SK-N-SH (cell line): ENCODE results near the gene KIF6. TPM values are rescaled to one million over a fixed set of nuclear protein-coding genes. Genes with fewer than 3 reads are reported as not detected.

Source experiments
- CTCF ChIA-PET: fragments of 300-600, 350-600 bp; formaldehyde crosslinking; extraction: SDS; loops from one replicate; lab custom pipeline; 2021; lab: Yijun Ruan, JAX
- POLR2A ChIA-PET: fragments of 350-600 bp; sonication (Branson Sonifier 250); formaldehyde crosslinking; extraction: SDS; loops from one replicate; lab custom pipeline; 2020; ENCODE audit warnings: antibody characterized with exemption, inconsistent platforms; lab: Yijun Ruan, JAX
- DNase-seq: peaks from one replicate; pipeline ENCODE4 v3.0.0; 2012
- H2AFZ ChIP-seq: fragments of 200-600 bp; sonication (generic); 2 replicates; pipeline ENCODE4 v1.8.1; 2016; ENCODE audit warnings: antibody characterized with exemption, mild to moderate bottlenecking, low read depth
- H3F3A ChIP-seq: fragments of 200-600 bp; sonication (generic); replicated peaks from 2 replicates; pipeline ENCODE3; 2016; ENCODE audit warnings: antibody characterized with exemption, mild to moderate bottlenecking; ENCODE audit not compliant: insufficient read depth
- H3K27ac ChIP-seq, 2 experiments: fragments of 200-500 bp in 1 of 2; fragments of 200-600 bp in 1 of 2; sonication (Bioruptor generic) in 1 of 2; sonication (generic), shearing (Covaris generic) in 1 of 2; 2 replicates each; pipeline versions ENCODE4 v1.5.1 to v1.6.1; 2014 to 2016; ENCODE audit warnings: low read depth in 2 of 2, inconsistent platforms in 1 of 2, low read length in 1 of 2, mild to moderate bottlenecking in 1 of 2, mixed read lengths in 1 of 2
- H3K27me3 ChIP-seq: fragments of 200-600 bp; sonication (generic), shearing (Covaris generic); 2 replicates; pipeline ENCODE4 v1.6.1; 2016; ENCODE audit warnings: mixed run types; ENCODE audit not compliant: insufficient read depth
- H3K36me3 ChIP-seq, 2 experiments: fragments of 200-500 bp in 1 of 2; fragments of 200-600 bp in 1 of 2; sonication (Bioruptor generic) in 1 of 2; sonication (generic) in 1 of 2; replicated peaks in 1 of 2; 2 replicates each; pipeline versions ENCODE3 to v1.5.1; 2014 to 2016; ENCODE audit warnings: low read length in 1 of 2, mild to moderate bottlenecking in 1 of 2; ENCODE audit not compliant: insufficient read depth in 2 of 2, control insufficient read depth in 1 of 2
- H3K4me1 ChIP-seq, 2 experiments: fragments of 200-500 bp in 1 of 2; fragments of 200-600 bp in 1 of 2; sonication (Bioruptor generic) in 1 of 2; sonication (generic), shearing (Covaris generic) in 1 of 2; 2 replicates each; pipeline versions ENCODE4 v1.5.1 to v1.6.1; 2014 to 2016; ENCODE audit warnings: low read depth in 1 of 2, low read length in 1 of 2, mixed run types in 1 of 2; ENCODE audit not compliant: insufficient read depth in 2 of 2, control insufficient read depth in 1 of 2
- H3K4me2 ChIP-seq: fragments of 200-600 bp; sonication (generic), shearing (Covaris generic); 2 replicates; pipeline ENCODE4 v1.6.1; 2017; ENCODE audit warnings: mixed run types
- H3K4me3 ChIP-seq, 2 experiments: fragments of 200-500 bp in 1 of 2; fragments of 200-600 bp in 1 of 2; sonication (Bioruptor generic) in 1 of 2; sonication (generic), shearing (Covaris generic) in 1 of 2; 2 replicates each; pipeline versions ENCODE4 v1.5.1 to v1.8.1; 2014 to 2016; ENCODE audit warnings: low read depth in 2 of 2, inconsistent platforms in 1 of 2, low read length in 1 of 2, mild to moderate bottlenecking in 1 of 2, mixed read lengths in 1 of 2, moderate library complexity in 1 of 2
- H3K79me2 ChIP-seq: fragments of 200-600 bp; sonication (generic); 2 replicates; pipeline ENCODE4 v1.8.1; 2017; ENCODE audit warnings: mild to moderate bottlenecking; ENCODE audit not compliant: insufficient read depth
- H3K9ac ChIP-seq: fragments of 200-600 bp; sonication (generic); 2 replicates; pipeline ENCODE4 v1.6.1; 2017; ENCODE audit warnings: mixed run types
- H3K9me2 ChIP-seq: fragments of 200-600 bp; sonication (generic); 2 replicates; pipeline ENCODE4 v1.6.1; 2017; ENCODE audit warnings: mixed run types
- H3K9me3 ChIP-seq: fragments of 200-600 bp; sonication (generic); 2 replicates; pipeline ENCODE4 v1.6.1; 2017; ENCODE audit warnings: mixed run types, mild to moderate bottlenecking, moderate library complexity
- H4K20me1 ChIP-seq: fragments of 200-600 bp; sonication (generic); 2 replicates; pipeline ENCODE4 v1.6.1; 2017; ENCODE audit warnings: mild to moderate bottlenecking, mixed run types; ENCODE audit not compliant: insufficient read depth
- ELF1 ChIP-seq: IDR thresholded peaks from 2 replicates; pipeline ENCODE4 v1.4.0; 2012
- EZH2phosphoT487 ChIP-seq: fragments of 200-600 bp; sonication (generic); IDR thresholded peaks from 2 replicates; pipeline ENCODE4 v1.6.1; 2017; ENCODE audit warnings: low read depth, mixed run types, mild to moderate bottlenecking, antibody characterized with exemption, moderate library complexity, borderline replicate concordance
- FOXJ3 ChIP-seq: sonication (generic); formaldehyde crosslinking; IDR thresholded peaks from 2 replicates; pipeline ENCODE4 v1.5.1; 2020; ENCODE audit warnings: mild to moderate bottlenecking, missing genetic modification reagents
- GABPA ChIP-seq: IDR thresholded peaks from 2 replicates; pipeline ENCODE4 v1.4.0; 2012; ENCODE audit warnings: low read depth, mild to moderate bottlenecking
- GATA2 ChIP-seq: sonication (generic); formaldehyde crosslinking; IDR thresholded peaks from 2 replicates; pipeline ENCODE4 v1.5.0; 2020; ENCODE audit warnings: mild to moderate bottlenecking, missing genetic modification reagents
- JUND ChIP-seq: IDR thresholded peaks from 2 replicates; pipeline ENCODE4 v1.4.0; 2012
- MEF2A ChIP-seq: IDR thresholded peaks from 2 replicates; pipeline ENCODE4 v1.4.0; 2012; ENCODE audit warnings: low read depth, borderline replicate concordance
- MXI1 ChIP-seq: IDR thresholded peaks from 2 replicates; pipeline ENCODE4 v1.6.1; 2012; ENCODE audit warnings: mild to moderate bottlenecking, low read depth, low read length, improper control_type of control experiment
- NFIC ChIP-seq: IDR thresholded peaks from 2 replicates; pipeline ENCODE4 v1.4.0; 2012; ENCODE audit warnings: borderline replicate concordance
- NRF1 ChIP-seq: IDR thresholded peaks from 2 replicates; pipeline ENCODE4 v1.6.1; 2012; ENCODE audit warnings: low read depth, mild to moderate bottlenecking, low read length
- RCOR1 ChIP-seq: fragments of 150-350 bp; IDR thresholded peaks from 2 replicates; pipeline ENCODE4 v1.6.1; 2017; ENCODE audit warnings: antibody characterized with exemption, low read length
- RFX5 ChIP-seq: IDR thresholded peaks from 2 replicates; pipeline ENCODE4 v1.6.1; 2012; ENCODE audit warnings: mild to moderate bottlenecking, improper control_type of control experiment, low read length
- TAF1 ChIP-seq: IDR thresholded peaks from 2 replicates; pipeline ENCODE4 v1.6.1; 2012; ENCODE audit warnings: low read depth, mild to moderate bottlenecking, low read length, moderate library complexity, borderline replicate concordance
- TEAD4 ChIP-seq: IDR thresholded peaks from 2 replicates; pipeline ENCODE4 v1.4.0; 2012; ENCODE audit warnings: mild to moderate bottlenecking, borderline replicate concordance; ENCODE audit not compliant: insufficient read depth
- WGBS: methylation state at CpG from one replicate; pipeline ENCODE4 v1.1.6; 2017; ENCODE audit warnings: low lambda C conversion rate; 5-methylcytosine and 5-hydroxymethylcytosine counted together
- polyA plus RNA-seq, 3 experiments: library from polyadenylated mRNA; depleted of rRNA; stranded (reverse); fragments of >200 nt; gene quantifications; 2 replicates each; pipeline ENCODE4 v1.2.3, GENCODE V29; 2012
- TF ChIP-seq, protein P1 (sequence below): fragments of 200-600 bp; sonication (generic); IDR thresholded peaks from 2 replicates; pipeline ENCODE4 v1.6.1; 2017; ENCODE audit warnings: antibody characterized with exemption, mild to moderate bottlenecking, moderate library complexity
- TF ChIP-seq, protein P2 (sequence below): IDR thresholded peaks from 2 replicates; pipeline ENCODE4 v1.4.0; 2012; ENCODE audit warnings: low read depth, borderline replicate concordance
- TF ChIP-seq, protein P3 (sequence below): IDR thresholded peaks from 2 replicates; pipeline ENCODE4 v1.4.0; 2012; ENCODE audit warnings: low read depth
- TF ChIP-seq, protein P4 (sequence below): IDR thresholded peaks from 2 replicates; pipeline ENCODE4 v1.6.1; 2012; ENCODE audit warnings: mild to moderate bottlenecking, low read depth, low read length, moderate library complexity
- TF ChIP-seq, protein P5 (sequence below): IDR thresholded peaks from 2 replicates; pipeline ENCODE4 v1.4.0; 2012; ENCODE audit warnings: low read depth, borderline replicate concordance
- TF ChIP-seq, protein P6 (sequence below): fragments of 150-350 bp; IDR thresholded peaks from 2 replicates; pipeline ENCODE4 v1.6.1; 2017; ENCODE audit warnings: antibody characterized with exemption, low read length, low read depth, borderline replicate concordance

The KIF6 gene
- polyA plus RNA-seq, 1 of the 3 experiments (the other 2 are of a cell fraction), result 0.13 TPM

DNA sequence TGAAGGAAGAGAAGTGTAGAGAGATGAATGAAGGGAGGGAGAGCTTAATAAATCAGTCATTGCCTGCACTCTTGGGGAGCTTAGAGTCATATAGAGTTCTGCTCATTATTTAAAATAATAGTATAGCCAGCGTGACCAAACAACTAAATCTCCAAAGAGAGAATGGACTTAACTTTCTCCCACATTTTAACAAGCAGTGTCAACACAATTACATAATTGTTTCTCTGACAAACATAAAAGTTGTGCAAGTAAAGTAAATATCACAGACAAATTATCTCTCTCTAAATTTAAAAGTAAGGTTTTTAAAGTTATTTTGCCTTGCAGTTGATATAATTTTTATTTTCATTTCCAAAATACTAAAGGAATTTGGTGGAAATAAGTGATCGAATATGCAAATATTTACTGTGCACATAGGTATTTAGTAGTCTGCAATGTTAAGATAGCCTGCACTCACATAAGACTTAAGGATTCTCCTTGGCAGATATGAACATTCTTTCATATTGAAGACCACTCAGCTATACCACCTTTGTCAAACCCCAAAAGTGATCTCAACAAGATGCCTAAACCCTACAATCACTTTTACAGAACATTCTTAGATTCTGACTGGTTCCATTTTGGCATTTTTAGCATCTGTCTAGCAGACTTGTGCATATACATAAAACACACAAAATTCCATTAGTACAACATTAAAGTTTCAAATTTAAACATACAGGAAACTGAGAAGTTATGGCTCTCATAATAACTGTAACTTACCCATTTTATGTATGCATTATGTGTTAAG lies 67.7 kb downstream of the KIF6 start:
- POLR2A ChIA-PET, result no interaction called here
- Histone ChIP-seq H4K20me1 (no peaks in the 10 kb centered on the region), H3K9ac (no peak overlapping the region)

More for the DNA sequence above, 67.7 kb downstream of the KIF6 start:
- no peaks in the 10 kb centered on the region for H3K4me1 ChIP-seq
- H3K79me2 ChIP-seq, result no peaks in the 10 kb centered on the region
- H3K9me3 ChIP-seq, result no peaks in the 10 kb centered on the region
- no peaks in the 10 kb centered on the region for H3K9me2 ChIP-seq
- H3F3A ChIP-seq, result no peaks in the 10 kb centered on the region
- no peak overlapping the region for H3K4me3 ChIP-seq
- 51% methylated on average over 2 of the region's 2 CpGs for WGBS
- CTCF ChIA-PET, result interaction anchor here (0.6 to 1.0 kb wide), 3 partner anchors 14 to 656 kb away, joined by 3 read pairs; no protein-coding TSS in a partner anchor
- H3K4me2 ChIP-seq, result no peak overlapping the region
- no peaks in the 10 kb centered on the region for H3K27me3 ChIP-seq
- no peak overlapping the region for H2AFZ ChIP-seq
- TF ChIP-seq FOXJ3 (CRISPR knock-in tag) (no peak), RCOR1 (no peak), GABPA (no peak), MXI1 (no peak), ELF1 (no peak), NRF1 (no peak), TAF1 (no peak), TEAD4 (no peak), NFIC (no peak), RFX5 (no peak), GATA2 (no peak), EZH2phosphoT487 (no peak), MEF2A (no peak), JUND (no peak)
- TF ChIP-seq, protein P1, sequence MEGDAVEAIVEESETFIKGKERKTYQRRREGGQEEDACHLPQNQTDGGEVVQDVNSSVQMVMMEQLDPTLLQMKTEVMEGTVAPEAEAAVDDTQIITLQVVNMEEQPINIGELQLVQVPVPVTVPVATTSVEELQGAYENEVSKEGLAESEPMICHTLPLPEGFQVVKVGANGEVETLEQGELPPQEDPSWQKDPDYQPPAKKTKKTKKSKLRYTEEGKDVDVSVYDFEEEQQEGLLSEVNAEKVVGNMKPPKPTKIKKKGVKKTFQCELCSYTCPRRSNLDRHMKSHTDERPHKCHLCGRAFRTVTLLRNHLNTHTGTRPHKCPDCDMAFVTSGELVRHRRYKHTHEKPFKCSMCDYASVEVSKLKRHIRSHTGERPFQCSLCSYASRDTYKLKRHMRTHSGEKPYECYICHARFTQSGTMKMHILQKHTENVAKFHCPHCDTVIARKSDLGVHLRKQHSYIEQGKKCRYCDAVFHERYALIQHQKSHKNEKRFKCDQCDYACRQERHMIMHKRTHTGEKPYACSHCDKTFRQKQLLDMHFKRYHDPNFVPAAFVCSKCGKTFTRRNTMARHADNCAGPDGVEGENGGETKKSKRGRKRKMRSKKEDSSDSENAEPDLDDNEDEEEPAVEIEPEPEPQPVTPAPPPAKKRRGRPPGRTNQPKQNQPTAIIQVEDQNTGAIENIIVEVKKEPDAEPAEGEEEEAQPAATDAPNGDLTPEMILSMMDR, result no peak
- TF ChIP-seq, protein P2, sequence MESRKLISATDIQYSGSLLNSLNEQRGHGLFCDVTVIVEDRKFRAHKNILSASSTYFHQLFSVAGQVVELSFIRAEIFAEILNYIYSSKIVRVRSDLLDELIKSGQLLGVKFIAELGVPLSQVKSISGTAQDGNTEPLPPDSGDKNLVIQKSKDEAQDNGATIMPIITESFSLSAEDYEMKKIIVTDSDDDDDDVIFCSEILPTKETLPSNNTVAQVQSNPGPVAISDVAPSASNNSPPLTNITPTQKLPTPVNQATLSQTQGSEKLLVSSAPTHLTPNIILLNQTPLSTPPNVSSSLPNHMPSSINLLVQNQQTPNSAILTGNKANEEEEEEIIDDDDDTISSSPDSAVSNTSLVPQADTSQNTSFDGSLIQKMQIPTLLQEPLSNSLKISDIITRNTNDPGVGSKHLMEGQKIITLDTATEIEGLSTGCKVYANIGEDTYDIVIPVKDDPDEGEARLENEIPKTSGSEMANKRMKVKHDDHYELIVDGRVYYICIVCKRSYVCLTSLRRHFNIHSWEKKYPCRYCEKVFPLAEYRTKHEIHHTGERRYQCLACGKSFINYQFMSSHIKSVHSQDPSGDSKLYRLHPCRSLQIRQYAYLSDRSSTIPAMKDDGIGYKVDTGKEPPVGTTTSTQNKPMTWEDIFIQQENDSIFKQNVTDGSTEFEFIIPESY, result no peak
- TF ChIP-seq, protein P3, sequence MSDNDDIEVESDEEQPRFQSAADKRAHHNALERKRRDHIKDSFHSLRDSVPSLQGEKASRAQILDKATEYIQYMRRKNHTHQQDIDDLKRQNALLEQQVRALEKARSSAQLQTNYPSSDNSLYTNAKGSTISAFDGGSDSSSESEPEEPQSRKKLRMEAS, result no peak
- TF ChIP-seq, protein P4, sequence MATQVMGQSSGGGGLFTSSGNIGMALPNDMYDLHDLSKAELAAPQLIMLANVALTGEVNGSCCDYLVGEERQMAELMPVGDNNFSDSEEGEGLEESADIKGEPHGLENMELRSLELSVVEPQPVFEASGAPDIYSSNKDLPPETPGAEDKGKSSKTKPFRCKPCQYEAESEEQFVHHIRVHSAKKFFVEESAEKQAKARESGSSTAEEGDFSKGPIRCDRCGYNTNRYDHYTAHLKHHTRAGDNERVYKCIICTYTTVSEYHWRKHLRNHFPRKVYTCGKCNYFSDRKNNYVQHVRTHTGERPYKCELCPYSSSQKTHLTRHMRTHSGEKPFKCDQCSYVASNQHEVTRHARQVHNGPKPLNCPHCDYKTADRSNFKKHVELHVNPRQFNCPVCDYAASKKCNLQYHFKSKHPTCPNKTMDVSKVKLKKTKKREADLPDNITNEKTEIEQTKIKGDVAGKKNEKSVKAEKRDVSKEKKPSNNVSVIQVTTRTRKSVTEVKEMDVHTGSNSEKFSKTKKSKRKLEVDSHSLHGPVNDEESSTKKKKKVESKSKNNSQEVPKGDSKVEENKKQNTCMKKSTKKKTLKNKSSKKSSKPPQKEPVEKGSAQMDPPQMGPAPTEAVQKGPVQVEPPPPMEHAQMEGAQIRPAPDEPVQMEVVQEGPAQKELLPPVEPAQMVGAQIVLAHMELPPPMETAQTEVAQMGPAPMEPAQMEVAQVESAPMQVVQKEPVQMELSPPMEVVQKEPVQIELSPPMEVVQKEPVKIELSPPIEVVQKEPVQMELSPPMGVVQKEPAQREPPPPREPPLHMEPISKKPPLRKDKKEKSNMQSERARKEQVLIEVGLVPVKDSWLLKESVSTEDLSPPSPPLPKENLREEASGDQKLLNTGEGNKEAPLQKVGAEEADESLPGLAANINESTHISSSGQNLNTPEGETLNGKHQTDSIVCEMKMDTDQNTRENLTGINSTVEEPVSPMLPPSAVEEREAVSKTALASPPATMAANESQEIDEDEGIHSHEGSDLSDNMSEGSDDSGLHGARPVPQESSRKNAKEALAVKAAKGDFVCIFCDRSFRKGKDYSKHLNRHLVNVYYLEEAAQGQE, result no peak
- TF ChIP-seq, protein P5, sequence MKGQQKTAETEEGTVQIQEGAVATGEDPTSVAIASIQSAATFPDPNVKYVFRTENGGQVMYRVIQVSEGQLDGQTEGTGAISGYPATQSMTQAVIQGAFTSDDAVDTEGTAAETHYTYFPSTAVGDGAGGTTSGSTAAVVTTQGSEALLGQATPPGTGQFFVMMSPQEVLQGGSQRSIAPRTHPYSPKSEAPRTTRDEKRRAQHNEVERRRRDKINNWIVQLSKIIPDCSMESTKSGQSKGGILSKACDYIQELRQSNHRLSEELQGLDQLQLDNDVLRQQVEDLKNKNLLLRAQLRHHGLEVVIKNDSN, result no peak
- TF ChIP-seq, protein P6, sequence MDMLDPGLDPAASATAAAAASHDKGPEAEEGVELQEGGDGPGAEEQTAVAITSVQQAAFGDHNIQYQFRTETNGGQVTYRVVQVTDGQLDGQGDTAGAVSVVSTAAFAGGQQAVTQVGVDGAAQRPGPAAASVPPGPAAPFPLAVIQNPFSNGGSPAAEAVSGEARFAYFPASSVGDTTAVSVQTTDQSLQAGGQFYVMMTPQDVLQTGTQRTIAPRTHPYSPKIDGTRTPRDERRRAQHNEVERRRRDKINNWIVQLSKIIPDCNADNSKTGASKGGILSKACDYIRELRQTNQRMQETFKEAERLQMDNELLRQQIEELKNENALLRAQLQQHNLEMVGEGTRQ, result no peak
- TF ChIP-seq, all 33 proteins: peak for 0
- Histone ChIP-seq H3K27ac (no peak overlapping the region), H3K36me3 (no peaks in the 10 kb centered on the region)
- no peak for DNase-seq
